ENCODE measurements around the gene MEGF8.

Gene MEGF8

GRCh38 chr19:42315024-42315423 is 10.4 kb upstream of the MEGF8 start:
- H2BK5ac ChIP-seq (ENCODE audit: low read depth, low read length, poor library complexity, severe bottlenecking): no peak overlapping the region
- H3K36me3 ChIP-seq (ENCODE audit: control insufficient read depth in 1 of 2, insufficient read depth in 2 of 2, low read depth in 1 of 2, low read length in 2 of 2): peaks cover 0 to under 1% of the 10 kb centered on the region in 2 experiments
- no peak overlapping the region for H3K14ac ChIP-seq (ENCODE audit: low read length in 2 of 2)
- H3K27ac ChIP-seq (ENCODE audit: low read length, poor library complexity, severe bottlenecking): no peak overlapping the region
- peaks cover 9% of the 10 kb centered on the region for H3K4me1 ChIP-seq (ENCODE audit: control insufficient read depth, insufficient read depth, low read depth, low read length)
- 77% methylated on average over 4 of the region's 5 CpGs for WGBS
- H3K9me3 ChIP-seq (ENCODE audit: control insufficient read depth, low read length): no peaks in the 10 kb centered on the region
- no peak overlapping the region for H2AK5ac ChIP-seq (ENCODE audit: low read length, severe bottlenecking)
- H3K9ac ChIP-seq (ENCODE audit: low read length): no peak overlapping the region
- no peak overlapping the region for H2BK120ac ChIP-seq (ENCODE audit: low read depth, low read length)
- no peaks in the 10 kb centered on the region for H3K79me1 ChIP-seq (replicated peaks; ENCODE audit: low read length, poor library complexity, severe bottlenecking)
- no peak overlapping the region for H2BK12ac ChIP-seq (ENCODE audit: low read length in 2 of 2)
- H4K91ac ChIP-seq (ENCODE audit: low read length): no peak overlapping the region
- no peak overlapping the region for H3K4me2 ChIP-seq (ENCODE audit: low read length, poor library complexity, severe bottlenecking)
- no peak overlapping the region for H3K18ac ChIP-seq (ENCODE audit: low read depth in 1 of 2, low read length in 2 of 2)
- peaks cover 37% of the 10 kb centered on the region in 2 experiments for H3K27me3 ChIP-seq (ENCODE audit: control insufficient read depth in 1 of 2, insufficient read depth in 1 of 2, low read length in 2 of 2)
- H2AFZ ChIP-seq (ENCODE audit: low read depth, low read length): no peak overlapping the region
- no peak overlapping the region for H4K8ac ChIP-seq (ENCODE audit: low read length)
- DNase-seq: no peak
- no peak overlapping the region for H3K4ac ChIP-seq (ENCODE audit: low read depth in 1 of 2, low read length in 2 of 2)
- no peak overlapping the region for H3K23ac ChIP-seq (ENCODE audit: low read length in 2 of 2)
- H3K4me3 ChIP-seq (ENCODE audit: insufficient read depth in 1 of 2, low read depth in 1 of 2, low read length in 2 of 2): no peak overlapping the region
- H2BK15ac ChIP-seq (ENCODE audit: low read depth, poor library complexity, severe bottlenecking): no peak overlapping the region

GRCh38 chr19:42316223-42317211 is 8.9 kb upstream of the MEGF8 start:
- 72% methylated on average over 25 of the region's 28 CpGs for WGBS
- H3K9ac ChIP-seq (ENCODE audit: low read length): no peak overlapping the region

GRCh38 chr19:42317535-42317934 is 7.9 kb upstream of the MEGF8 start:
- H3K23ac ChIP-seq (ENCODE audit: low read length in 2 of 2): no peak overlapping the region
- no peak overlapping the region for H3K9ac ChIP-seq (ENCODE audit: low read length)
- no peak overlapping the region for H2BK12ac ChIP-seq (ENCODE audit: low read length in 2 of 2)
- no peak overlapping the region for H3K27ac ChIP-seq (ENCODE audit: low read length, poor library complexity, severe bottlenecking)
- H2BK5ac ChIP-seq (ENCODE audit: low read depth, low read length, poor library complexity, severe bottlenecking): no peak overlapping the region
- H4K8ac ChIP-seq (ENCODE audit: low read length): no peak overlapping the region
- WGBS: 87% methylated on average over 13 of the region's 13 CpGs
- DNase-seq: no peak
- no peak overlapping the region for H4K91ac ChIP-seq (ENCODE audit: low read length)
- H2AFZ ChIP-seq (ENCODE audit: low read depth, low read length): no peak overlapping the region
- no peak overlapping the region for H3K18ac ChIP-seq (ENCODE audit: low read depth in 1 of 2, low read length in 2 of 2)
- no peak overlapping the region for H2BK15ac ChIP-seq (ENCODE audit: low read depth, poor library complexity, severe bottlenecking)
- no peaks in the 10 kb centered on the region for H3K79me1 ChIP-seq (replicated peaks; ENCODE audit: low read length, poor library complexity, severe bottlenecking)
- no peaks in the 10 kb centered on the region for H3K36me3 ChIP-seq (ENCODE audit: control insufficient read depth in 1 of 2, insufficient read depth in 2 of 2, low read depth in 1 of 2, low read length in 2 of 2)
- peaks cover 9% of the 10 kb centered on the region for H3K4me1 ChIP-seq (ENCODE audit: control insufficient read depth, insufficient read depth, low read depth, low read length)
- no peak overlapping the region for H3K14ac ChIP-seq (ENCODE audit: low read length in 2 of 2)
- H3K4me3 ChIP-seq (ENCODE audit: insufficient read depth in 1 of 2, low read depth in 1 of 2, low read length in 2 of 2): no peak overlapping the region
- H2AK5ac ChIP-seq (ENCODE audit: low read length, severe bottlenecking): no peak overlapping the region
- H3K27me3 ChIP-seq (ENCODE audit: control insufficient read depth in 1 of 2, insufficient read depth in 1 of 2, low read length in 2 of 2): peaks cover 49% of the 10 kb centered on the region in 2 experiments
- H3K4ac ChIP-seq (ENCODE audit: low read depth in 1 of 2, low read length in 2 of 2): no peak overlapping the region
- no peak overlapping the region for H3K4me2 ChIP-seq (ENCODE audit: low read length, poor library complexity, severe bottlenecking)
- H3K9me3 ChIP-seq (ENCODE audit: control insufficient read depth, low read length): no peaks in the 10 kb centered on the region
- no peak overlapping the region for H2BK120ac ChIP-seq (ENCODE audit: low read depth, low read length)

More at GRCh38 chr19:42316223-42317211, 8.9 kb upstream of the MEGF8 start:
- H4K91ac ChIP-seq (ENCODE audit: low read length): no peak overlapping the region
- no peak overlapping the region for H3K23ac ChIP-seq (ENCODE audit: low read length in 2 of 2)
- H3K4me3 ChIP-seq (ENCODE audit: insufficient read depth in 1 of 2, low read depth in 1 of 2, low read length in 2 of 2): no peak overlapping the region
- no peak overlapping the region for H2BK5ac ChIP-seq (ENCODE audit: low read depth, low read length, poor library complexity, severe bottlenecking)
- no peak overlapping the region for H3K14ac ChIP-seq (ENCODE audit: low read length in 2 of 2)
- no peak overlapping the region for H3K18ac ChIP-seq (ENCODE audit: low read depth in 1 of 2, low read length in 2 of 2)
- H2AFZ ChIP-seq (ENCODE audit: low read depth, low read length): no peak overlapping the region
- no peak overlapping the region for H2BK120ac ChIP-seq (ENCODE audit: low read depth, low read length)
- no peak overlapping the region for H2BK15ac ChIP-seq (ENCODE audit: low read depth, poor library complexity, severe bottlenecking)
- H3K27ac ChIP-seq (ENCODE audit: low read length, poor library complexity, severe bottlenecking): no peak overlapping the region
- DNase-seq: no peak
- no peak overlapping the region for H4K8ac ChIP-seq (ENCODE audit: low read length)
- no peaks in the 10 kb centered on the region for H3K36me3 ChIP-seq (ENCODE audit: control insufficient read depth in 1 of 2, insufficient read depth in 2 of 2, low read depth in 1 of 2, low read length in 2 of 2)
- H2BK12ac ChIP-seq (ENCODE audit: low read length in 2 of 2): no peak overlapping the region
- peaks cover 9% of the 10 kb centered on the region for H3K4me1 ChIP-seq (ENCODE audit: control insufficient read depth, insufficient read depth, low read depth, low read length)
- no peak overlapping the region for H3K4me2 ChIP-seq (ENCODE audit: low read length, poor library complexity, severe bottlenecking)
- H2AK5ac ChIP-seq (ENCODE audit: low read length, severe bottlenecking): no peak overlapping the region
- H3K27me3 ChIP-seq (ENCODE audit: control insufficient read depth in 1 of 2, insufficient read depth in 1 of 2, low read length in 2 of 2): peaks cover 47 to 48% of the 10 kb centered on the region in 2 experiments
- no peaks in the 10 kb centered on the region for H3K79me1 ChIP-seq (replicated peaks; ENCODE audit: low read length, poor library complexity, severe bottlenecking)
- H3K9me3 ChIP-seq (ENCODE audit: control insufficient read depth, low read length): no peaks in the 10 kb centered on the region
- H3K4ac ChIP-seq (ENCODE audit: low read depth in 1 of 2, low read length in 2 of 2): no peak overlapping the region

- WGBS: 86% methylated on average over 9 of the region's 9 CpGs
- Histone ChIP-seq H3K4me3 (ENCODE audit: insufficient read depth in 1 of 2, low read depth in 1 of 2, low read length in 2 of 2) (no peak overlapping the region), H3K4me1 (ENCODE audit: control insufficient read depth, insufficient read depth, low read depth, low read length) (peaks cover 25% of the 10 kb centered on the region), H3K23ac (ENCODE audit: low read length in 2 of 2) (no peak overlapping the region), H2AK5ac (ENCODE audit: low read length, severe bottlenecking) (no peak overlapping the region), H3K4ac (ENCODE audit: low read depth in 1 of 2, low read length in 2 of 2) (no peak overlapping the region), H4K91ac (ENCODE audit: low read length) (no peak overlapping the region), H2BK12ac (ENCODE audit: low read length in 2 of 2) (no peak overlapping the region), H3K79me1 (replicated peaks; ENCODE audit: low read length, poor library complexity, severe bottlenecking) (peaks cover 16% of the 10 kb centered on the region), H2BK5ac (ENCODE audit: low read depth, low read length, poor library complexity, severe bottlenecking) (no peak overlapping the region), H3K9me3 (ENCODE audit: control insufficient read depth, low read length) (no peaks in the 10 kb centered on the region), H3K9ac (ENCODE audit: low read length) (no peak overlapping the region), H3K14ac (ENCODE audit: low read length in 2 of 2) (no peak overlapping the region), H3K27ac (ENCODE audit: low read length, poor library complexity, severe bottlenecking) (no peak overlapping the region), H2AFZ (ENCODE audit: low read depth, low read length) (no peak overlapping the region), H3K4me2 (ENCODE audit: low read length, poor library complexity, severe bottlenecking) (no peak overlapping the region), H4K8ac (ENCODE audit: low read length) (no peak overlapping the region), H3K27me3 (ENCODE audit: control insufficient read depth in 1 of 2, insufficient read depth in 1 of 2, low read length in 2 of 2) (peaks cover 34 to 40% of the 10 kb centered on the region in 2 experiments), H2BK120ac (ENCODE audit: low read depth, low read length) (no peak overlapping the region), H3K36me3 (ENCODE audit: control insufficient read depth in 1 of 2, insufficient read depth in 2 of 2, low read depth in 1 of 2, low read length in 2 of 2) (no peaks in the 10 kb centered on the region), H2BK15ac (ENCODE audit: low read depth, poor library complexity, severe bottlenecking) (no peak overlapping the region), H3K18ac (ENCODE audit: low read depth in 1 of 2, low read length in 2 of 2) (no peak overlapping the region)
- DNase-seq: no peak
Measured at GRCh38 chr19:42322305-42322704, 3.1 kb upstream of the MEGF8 start.
